HEK293 (cell line): Measurements from ENCODE around the gene TNFRSF8.

Experiments used
- CTCF ChIA-PET: fragments of 350-600 bp; formaldehyde crosslinking; extraction: SDS; loops from one replicate; lab custom pipeline; 2021; ENCODE audit warnings: antibody characterized with exemption; lab: Yijun Ruan, JAX
- POLR2A ChIA-PET: fragments of 300-600 bp; formaldehyde crosslinking; extraction: SDS; loops from one replicate; lab custom pipeline; 2020; ENCODE audit warnings: antibody characterized with exemption, inconsistent platforms; lab: Yijun Ruan, JAX
- H3K27ac ChIP-seq: fragments of 200-500 bp; sonication (Bioruptor generic); 2 replicates; pipeline ENCODE4 v1.5.1; 2014; ENCODE audit warnings: low read depth, low read length, control low read depth, inconsistent platforms; ENCODE audit errors: extremely low read depth
- H3K36me3 ChIP-seq, 2 experiments: fragments of 200-500 bp in 1 of 2; sonication (Bioruptor generic) in 1 of 2; 1 replicate in 1 of 2; 2 replicates in 1 of 2; pipeline ENCODE4 v1.5.1; 2014 to 2017; ENCODE audit warnings: inconsistent platforms in 2 of 2, low read length in 2 of 2; ENCODE audit not compliant: control insufficient read depth in 2 of 2, insufficient read depth in 1 of 2
- H3K4me1 ChIP-seq: fragments of 200-500 bp; sonication (Bioruptor generic); 2 replicates; pipeline ENCODE4 v1.5.1; 2014; ENCODE audit warnings: mild to moderate bottlenecking, low read length, inconsistent platforms; ENCODE audit not compliant: control insufficient read depth, insufficient read depth
- H3K4me3 ChIP-seq: 2 replicates; pipeline ENCODE4 v1.5.1; 2011; ENCODE audit warnings: low read depth, mild to moderate bottlenecking, control low read depth, low read length, moderate library complexity
- H3K9me3 ChIP-seq: fragments of 200-500 bp; sonication (Bioruptor generic); 2 replicates; pipeline ENCODE4 v1.5.1; 2014; ENCODE audit warnings: low read depth, low read length, inconsistent platforms; ENCODE audit not compliant: control insufficient read depth, insufficient read depth
- BCL11B ChIP-seq: fragments of 450-650 bp; formaldehyde crosslinking; IDR thresholded peaks from 2 replicates; pipeline ENCODE4 v1.5.1; 2016; ENCODE audit warnings: low read depth, missing biosample characterization, missing genetic modification characterization
- ELK4 ChIP-seq: IDR thresholded peaks from 2 replicates; pipeline ENCODE4 v1.6.1; 2011; ENCODE audit warnings: mild to moderate bottlenecking, low read depth, low read length, borderline replicate concordance
- HOXA7 ChIP-seq: sonication (generic); formaldehyde crosslinking; IDR thresholded peaks from 2 replicates; pipeline ENCODE4 v1.8.1; 2022; ENCODE audit warnings: missing genetic modification reagents, borderline replicate concordance
- MZF1 ChIP-seq: fragments of 450-650 bp; formaldehyde crosslinking; IDR thresholded peaks from 2 replicates; pipeline ENCODE4 v1.5.1; 2017; ENCODE audit warnings: missing biosample characterization, missing genetic modification characterization, borderline replicate concordance
- PRDM1 ChIP-seq: fragments of 450-650 bp; formaldehyde crosslinking; IDR thresholded peaks from 2 replicates; pipeline ENCODE4; 2016; ENCODE audit warnings: missing biosample characterization, missing genetic modification characterization
- ZBTB20 ChIP-seq: fragments of 450-650 bp; formaldehyde crosslinking; IDR thresholded peaks from 2 replicates; pipeline ENCODE4 v1.5.1; 2016; ENCODE audit warnings: missing biosample characterization, missing genetic modification characterization
- ZNF112 ChIP-seq: fragments of 450-650 bp; formaldehyde crosslinking; IDR thresholded peaks from 2 replicates; pipeline ENCODE4 v1.5.0; 2017; ENCODE audit warnings: missing biosample characterization, missing genetic modification characterization
- ZNF121 ChIP-seq: fragments of 450-650 bp; formaldehyde crosslinking; IDR thresholded peaks from 2 replicates; pipeline ENCODE4 v1.5.1; 2016; ENCODE audit warnings: missing biosample characterization, missing genetic modification characterization
- ZNF155 ChIP-seq: fragments of 450-650 bp; formaldehyde crosslinking; IDR thresholded peaks from 2 replicates; pipeline ENCODE4 v1.5.1; 2016; ENCODE audit warnings: missing biosample characterization, missing genetic modification characterization
- ZNF221 ChIP-seq: fragments of 450-650 bp; formaldehyde crosslinking; IDR thresholded peaks from 2 replicates; pipeline ENCODE4 v1.5.1; 2017; ENCODE audit warnings: missing biosample characterization, missing genetic modification characterization, borderline replicate concordance
- ZNF26 ChIP-seq: fragments of 450-650 bp; formaldehyde crosslinking; IDR thresholded peaks from 2 replicates; pipeline ENCODE4 v1.5.1; 2016; ENCODE audit warnings: missing biosample characterization, missing genetic modification characterization
- ZNF335 ChIP-seq: fragments of 450-650 bp; formaldehyde crosslinking; conservative IDR thresholded peaks from 2 replicates; pipeline ENCODE4 v1.5.1; 2016; ENCODE audit warnings: missing biosample characterization, missing genetic modification characterization
- ZNF341 ChIP-seq: fragments of 450-650 bp; formaldehyde crosslinking; IDR thresholded peaks from 2 replicates; pipeline ENCODE4; 2016; ENCODE audit warnings: low read depth, missing biosample characterization, missing genetic modification characterization
- ZNF362 ChIP-seq: fragments of 450-650 bp; formaldehyde crosslinking; IDR thresholded peaks from 2 replicates; pipeline ENCODE4 v1.5.1; 2016; ENCODE audit warnings: missing biosample characterization, missing genetic modification characterization
- ZNF366 ChIP-seq: fragments of 450-650 bp; formaldehyde crosslinking; conservative IDR thresholded peaks from 2 replicates; pipeline ENCODE4 v1.5.1; 2016; ENCODE audit warnings: missing biosample characterization, missing genetic modification characterization
- ZNF404 ChIP-seq: fragments of 450-650 bp; formaldehyde crosslinking; IDR thresholded peaks from 2 replicates; pipeline ENCODE4 v1.5.1; 2017; ENCODE audit warnings: missing biosample characterization, missing genetic modification characterization
- ZNF580 ChIP-seq: fragments of 450-650 bp; formaldehyde crosslinking; IDR thresholded peaks from 2 replicates; pipeline ENCODE4 v1.5.1; 2016; ENCODE audit warnings: missing biosample characterization, missing genetic modification characterization
- ZNF596 ChIP-seq: fragments of 450-650 bp; IDR thresholded peaks from 2 replicates; pipeline ENCODE4 v1.5.0; 2018; ENCODE audit warnings: missing biosample characterization, mild to moderate bottlenecking, missing genetic modification characterization, moderate library complexity
- ZNF621 ChIP-seq: fragments of 450-650 bp; formaldehyde crosslinking; IDR thresholded peaks from 2 replicates; pipeline ENCODE4 v1.5.1; 2017; ENCODE audit warnings: missing biosample characterization, missing genetic modification characterization
- ZNF626 ChIP-seq: fragments of 450-650 bp; sonication (Bioruptor Pico); formaldehyde crosslinking; IDR thresholded peaks from 2 replicates; pipeline ENCODE4 v1.5.1; 2018; ENCODE audit warnings: missing biosample characterization, missing genetic modification characterization, inconsistent platforms
- ZNF645 ChIP-seq: fragments of 450-650 bp; formaldehyde crosslinking; IDR thresholded peaks from 2 replicates; pipeline ENCODE4; 2016; ENCODE audit warnings: missing biosample characterization, missing genetic modification characterization
- ZNF660 ChIP-seq: fragments of 450-650 bp; IDR thresholded peaks from 2 replicates; pipeline ENCODE4 v1.5.1; 2018; ENCODE audit warnings: missing biosample characterization, mild to moderate bottlenecking, missing genetic modification characterization
- ZNF704 ChIP-seq: fragments of 450-650 bp; formaldehyde crosslinking; IDR thresholded peaks from 2 replicates; pipeline ENCODE4 v1.5.1; 2016; ENCODE audit warnings: missing biosample characterization, missing genetic modification characterization
- ZNF776 ChIP-seq: fragments of 450-650 bp; formaldehyde crosslinking; IDR thresholded peaks from 2 replicates; pipeline ENCODE4 v1.5.0; 2017; ENCODE audit warnings: missing biosample characterization, missing genetic modification characterization, borderline replicate concordance
- ZNF777 ChIP-seq: fragments of 450-650 bp; formaldehyde crosslinking; IDR thresholded peaks from 2 replicates; pipeline ENCODE4 v1.5.1; 2017; ENCODE audit warnings: missing biosample characterization, missing genetic modification characterization, borderline replicate concordance
- ZNF785 ChIP-seq: fragments of 450-650 bp; formaldehyde crosslinking; IDR thresholded peaks from 2 replicates; pipeline ENCODE4 v1.5.1; 2016; ENCODE audit warnings: missing biosample characterization, missing genetic modification characterization
- ZNF837 ChIP-seq: fragments of 450-650 bp; formaldehyde crosslinking; IDR thresholded peaks from 2 replicates; pipeline ENCODE4 v1.5.1; 2016; ENCODE audit warnings: missing biosample characterization, missing genetic modification characterization

The TNFRSF8 gene

GRCh38 chr1:12112711-12113161, 49.6 kb downstream of the TNFRSF8 start:
- H3K36me3 ChIP-seq, result no peaks in the 10 kb centered on the region
- no peaks in the 10 kb centered on the region for H3K9me3 ChIP-seq
- no peak overlapping the region for H3K27ac ChIP-seq
- TF ChIP-seq ZNF121 (tag by site-specific recombination), result 0 out of 2 replicates have a peak, but pooled peaks have one; percentile 1
- TF ChIP-seq ZNF335, result 0 out of 2 replicates have a peak, but pooled peaks have one; percentile 6
- TF ChIP-seq ZNF660, result no peak
- TF ChIP-seq, all 188 proteins: peak for 2
- ChIA-PET CTCF (interaction anchor here (0.6 to 1.4 kb wide), 2 partner anchors 96 to 98 kb away, joined by 3 read pairs; no protein-coding TSS in a partner anchor), POLR2A (no interaction called here)
- no peak overlapping the region for H3K4me3 ChIP-seq
- H3K4me1 ChIP-seq, result no peaks in the 10 kb centered on the region

GRCh38 chr1:12113433-12114339, 50.6 kb downstream of the TNFRSF8 start:
- TF ChIP-seq ZNF621 (tag by site-specific recombination) (peak; percentile 68; the same call in 1 of the 2 replicates), MZF1 (tag by site-specific recombination) (no peak), ZNF155 (tag by site-specific recombination) (no peak), ZNF777 (no peak), ZNF626 (tag by site-specific recombination) (no peak), ZNF776 (tag by site-specific recombination) (0 out of 2 replicates have a peak, but pooled peaks have one; percentile 50), BCL11B (tag by site-specific recombination) (no peak), ZBTB20 (tag by site-specific recombination) (no peak), HOXA7 (CRISPR knock-in tag) (no peak), ZNF404 (tag by site-specific recombination) (no peak), PRDM1 (tag by site-specific recombination) (peak; percentile 64), ZNF362 (tag by site-specific recombination) (no peak), ELK4 (no peak), ZNF596 (tag by site-specific recombination) (peak; percentile 98), ZNF785 (tag by site-specific recombination) (no peak), ZNF837 (tag by site-specific recombination) (no peak), ZNF221 (no peak), ZNF112 (tag by site-specific recombination) (no peak), ZNF580 (tag by site-specific recombination) (no peak), ZNF645 (no peak), ZNF341 (tag by site-specific recombination) (no peak), ZNF366 (peak; percentile 90), ZNF704 (tag by site-specific recombination) (no peak), ZNF26 (tag by site-specific recombination) (no peak)
- ChIA-PET POLR2A (no interaction called here), CTCF (interaction anchor here (0.7 to 1.4 kb wide), 2 partner anchors 95 to 136 kb away, joined by 3 read pairs; no protein-coding TSS in a partner anchor)

More at GRCh38 chr1:12113433-12114339, 50.6 kb downstream of the TNFRSF8 start:
- Histone ChIP-seq H3K27ac (no peak overlapping the region), H3K4me1 (no peaks in the 10 kb centered on the region), H3K36me3 (no peaks in the 10 kb centered on the region), H3K4me3 (no peak overlapping the region), H3K9me3 (no peaks in the 10 kb centered on the region)
